ENCODE results near the gene PKNOX2. TPM values are rescaled to one million over a fixed set of nuclear protein-coding genes. Genes with fewer than 3 reads are reported as not detected.

PKNOX2 gene
- total and polyA plus RNA-seq, 10 of the 15 experiments (the other 5 are each of a cell fraction or from before 2014, with no cell fraction given) = not detected

DNA sequence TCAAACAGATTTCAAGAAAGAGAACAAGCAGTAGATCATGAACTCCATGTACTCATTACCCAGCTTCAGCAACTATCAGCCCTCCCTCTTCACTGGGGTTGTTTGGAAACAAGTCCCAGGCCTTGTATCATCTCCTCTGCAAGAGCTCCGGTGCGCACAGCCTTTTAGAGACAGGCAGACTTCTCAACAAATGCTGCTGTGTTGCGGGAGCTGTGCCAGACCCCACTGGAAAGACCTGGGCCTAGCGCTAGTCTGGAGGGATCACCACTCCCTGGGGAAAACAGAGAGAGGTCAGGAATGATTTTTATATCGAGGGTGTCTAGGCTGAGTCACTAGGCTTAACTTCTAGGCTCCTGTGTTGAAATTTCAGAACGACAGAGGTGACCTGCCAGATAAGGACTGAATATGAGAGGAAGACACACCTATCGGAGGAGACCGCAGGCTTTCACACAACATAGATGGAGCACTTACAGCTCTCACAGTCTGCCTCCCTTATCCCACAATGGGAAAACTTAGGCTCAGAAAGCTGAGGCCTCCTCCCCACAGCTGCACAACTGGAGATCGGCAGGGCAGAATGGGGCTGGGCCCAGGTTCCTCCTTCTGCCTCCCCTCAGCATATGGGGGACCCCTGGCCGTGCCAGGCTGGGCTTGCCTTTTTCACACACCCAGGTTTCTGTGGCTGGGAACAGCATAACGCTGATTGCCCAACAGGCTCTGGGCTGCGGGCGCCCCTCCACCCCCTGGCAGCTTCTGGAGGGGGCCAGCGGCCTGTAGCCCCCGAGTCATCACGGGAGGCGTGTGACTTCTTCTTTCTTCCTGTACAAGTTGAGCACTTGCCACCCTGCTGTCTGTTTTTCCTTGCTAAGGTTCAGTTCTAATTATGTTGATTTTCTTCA is 86.0 kb downstream of the PKNOX2 start:
- no peak overlapping the region for H2AFZ ChIP-seq (ENCODE audit: control insufficient read depth, low read depth, low read length)
- no peak overlapping the region for H3K9ac ChIP-seq (ENCODE audit: control insufficient read depth, insufficient read depth, low read length)
- ChIA-PET POLR2A (no interaction called here), SMC1A (ENCODE audit: uncharacterized antibody, unreplicated experiment) (no interaction called here), CTCF (no interaction called here), RAD21 (ENCODE audit: unreplicated experiment) (no interaction called here)
- H4K20me1 ChIP-seq (ENCODE audit: control insufficient read depth, insufficient read depth) = no peaks in the 10 kb centered on the region
- FAIRE-seq (no peak), ATAC-seq (no peak), DNase-seq (ENCODE audit: low read depth, low spot score) (no peak)
- no peaks in the 10 kb centered on the region for H3K4me1 ChIP-seq (ENCODE audit: control insufficient read depth, insufficient read depth, low read length)
- 32% methylated on average over 17 of the region's 17 CpGs for whole genome bisulfite sequencing (ENCODE audit: insufficient coverage, insufficient replicate concordance, low lambda C conversion rate, missing lambda C conversion rate)
- no peak for TF ChIP-seq CBX5 (IDR thresholded peaks at IDR 0.05; ENCODE audit: low read depth)
- no peak for TF ChIP-seq ATF7 (IDR thresholded peaks at IDR 0.05; ENCODE audit: low read depth)
- no peak for TF ChIP-seq RCOR1 (conservative IDR thresholded peaks at IDR 0.05; ENCODE audit: low read depth, low read length)
- TF ChIP-seq NRF1 (conservative IDR thresholded peaks at IDR 0.05; ENCODE audit: low read depth, low read length) = no peak
- no peak for TF ChIP-seq ASH2L (IDR thresholded peaks at IDR 0.05; ENCODE audit: borderline replicate concordance, low read depth)
- no peak for TF ChIP-seq EED (IDR thresholded peaks at IDR 0.05; ENCODE audit: low read depth)
- no peak for TF ChIP-seq PAX5 (IDR thresholded peaks at IDR 0.05; ENCODE audit: borderline replicate concordance, low read depth, low read length)
- no peak for TF ChIP-seq SP1 (IDR thresholded peaks at IDR 0.05; ENCODE audit: low read depth, low read length)
- no peak for TF ChIP-seq CHD1 (IDR thresholded peaks at IDR 0.05; ENCODE audit: low read depth, low read length)
- TF ChIP-seq NR2C1 (IDR thresholded peaks at IDR 0.05) = no peak
- no peak for TF ChIP-seq RB1 (IDR thresholded peaks at IDR 0.05; ENCODE audit: borderline replicate concordance)
- no peaks in the 10 kb centered on the region for H3K9me3 ChIP-seq (replicated peaks; ENCODE audit: control insufficient read depth, insufficient read depth, low read length)
- no peak overlapping the region for H3K4me3 ChIP-seq
- no peaks in the 10 kb centered on the region for H3K36me3 ChIP-seq (ENCODE audit: control insufficient read depth in 2 of 2, insufficient read depth in 2 of 2, low read length in 1 of 2)
- no TSS peak for BruUV-seq (replicated peaks)
- no peaks in the 10 kb centered on the region for H3K79me2 ChIP-seq (ENCODE audit: control insufficient read depth, insufficient read depth, low read length)
- peaks cover 0 to 2% of the 10 kb centered on the region in 2 experiments; a peak in 2 of 4 replicates for H3K27me3 ChIP-seq (replicated peaks in 1 of 2; ENCODE audit: control insufficient read depth in 2 of 2, insufficient read depth in 2 of 2, low read length in 1 of 2)
- H3K27ac ChIP-seq (ENCODE audit: control insufficient read depth, insufficient read depth) = no peak overlapping the region
- in situ Hi-C loops (cut with MboI) (no loop called here), intact Hi-C loops (cut with micrococcal nuclease; ENCODE audit: unreplicated experiment) (no loop called here)
- no peak overlapping the region for H3K4me2 ChIP-seq (ENCODE audit: control insufficient read depth, insufficient read depth)

Measured in GM12878 (cell line).